Kidney capillary endothelial cell (primary cell): Measurements from ENCODE around the gene KRTDAP.
"Not testable (repeated sequence)": the region's sequence is repeated elsewhere in the genome, so short reads cannot be mapped to it uniquely, and the experiment has no call there.

ENCODE experiments used
- DNase-seq: peaks from one replicate; pipeline ENCODE4 v3.0.0-alpha.2; 2018; ENCODE audit warnings: low spot score

Gene KRTDAP

DNA sequence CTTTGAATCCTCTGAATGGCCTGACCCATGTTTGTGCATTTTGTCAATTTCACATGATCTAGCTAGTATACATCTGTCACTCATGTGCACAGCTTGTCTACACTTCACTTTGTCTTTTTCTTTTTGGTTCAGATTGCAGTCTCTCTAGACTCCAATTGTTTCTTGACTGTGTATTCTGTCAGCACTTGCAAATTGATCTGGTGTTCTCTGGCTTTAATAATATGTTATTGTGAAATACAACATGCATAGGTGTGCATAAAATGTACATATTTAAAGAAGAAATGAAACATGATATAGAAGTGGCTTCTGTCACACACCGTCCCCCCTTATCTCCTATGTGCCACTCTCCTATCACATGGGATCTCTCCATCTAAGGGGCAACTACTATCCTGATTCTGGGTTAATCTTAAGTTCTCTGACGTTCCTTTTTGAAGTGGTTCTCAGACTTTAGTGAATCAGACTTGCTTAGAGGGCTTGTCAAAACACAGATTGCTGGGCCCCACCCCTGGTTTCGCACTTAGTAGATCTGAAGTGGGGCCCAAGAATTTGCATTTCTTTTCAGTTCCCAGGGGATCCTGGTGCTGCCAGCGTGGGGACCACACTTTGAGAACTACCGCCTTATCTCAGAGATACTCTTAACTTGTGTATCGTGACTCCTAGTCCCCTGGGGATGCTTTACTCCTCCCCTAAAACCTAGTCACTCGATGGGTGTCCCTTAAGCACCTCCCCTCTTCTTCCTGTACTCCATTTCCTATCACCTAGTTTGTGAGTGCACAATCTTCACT lies 5.8 kb downstream of the KRTDAP start:
- no peak for DNase-seq

DNA sequence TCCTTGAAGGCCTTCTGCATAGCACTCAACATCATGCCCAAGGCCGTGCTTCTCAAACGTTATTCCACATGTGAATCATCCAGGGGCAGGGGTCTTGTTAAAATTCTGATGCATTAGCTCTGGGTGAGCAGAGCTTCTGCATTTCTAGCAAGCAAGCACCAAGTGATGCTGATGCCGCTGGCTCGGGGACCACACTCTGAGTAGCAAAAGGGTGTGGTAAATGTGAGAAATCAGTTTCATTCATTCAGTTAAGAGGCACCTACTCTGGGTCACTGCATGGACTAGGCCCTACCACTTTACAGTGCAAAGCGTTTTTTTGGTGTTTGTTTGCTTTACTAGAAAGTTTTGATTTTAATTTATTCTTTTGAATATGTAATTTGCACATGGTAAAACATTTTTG lies 7.2 kb downstream of the KRTDAP start:
- DNase-seq, result no peak

DNA sequence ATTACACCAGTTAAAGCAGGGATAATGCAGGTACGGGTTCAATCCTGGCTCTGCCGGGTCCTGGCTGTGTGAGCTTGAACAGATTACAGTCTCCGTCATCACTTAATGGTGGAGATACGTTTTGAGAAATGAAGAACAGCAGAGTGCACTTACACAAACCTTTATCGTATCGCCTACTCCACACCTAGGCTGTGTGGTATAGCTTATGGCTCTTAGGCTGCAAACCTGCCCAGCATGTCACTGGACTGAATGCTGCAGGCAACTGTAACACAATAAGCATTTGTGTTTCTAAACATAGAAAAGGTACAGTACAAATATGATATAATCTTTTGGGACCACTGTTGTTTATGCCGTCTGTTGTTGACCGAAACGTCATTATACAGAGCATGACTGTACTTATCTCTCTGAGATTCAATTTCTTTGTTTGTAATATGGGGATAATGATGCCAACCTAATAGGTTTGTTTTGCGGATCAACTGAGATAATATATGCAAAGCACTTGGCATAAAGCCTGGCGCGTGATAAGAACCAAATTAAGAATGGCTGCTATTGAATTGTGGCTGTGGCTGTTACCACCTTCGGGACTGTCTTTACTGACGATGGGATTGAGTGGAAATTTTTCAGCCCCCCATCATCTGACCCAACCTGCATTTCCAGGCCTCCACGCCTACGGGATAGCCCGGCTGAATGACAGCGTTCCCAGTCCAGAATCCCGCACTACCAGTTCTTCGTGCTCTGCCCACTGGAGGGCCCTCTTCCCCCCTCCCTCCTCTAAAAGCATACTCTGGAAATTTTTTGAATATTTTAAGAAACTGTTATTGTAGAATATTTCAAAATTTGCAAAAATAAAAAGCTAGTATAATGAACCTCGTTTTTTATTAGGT lies 11.2 kb downstream of the KRTDAP start:
- no peak for DNase-seq

DNA sequence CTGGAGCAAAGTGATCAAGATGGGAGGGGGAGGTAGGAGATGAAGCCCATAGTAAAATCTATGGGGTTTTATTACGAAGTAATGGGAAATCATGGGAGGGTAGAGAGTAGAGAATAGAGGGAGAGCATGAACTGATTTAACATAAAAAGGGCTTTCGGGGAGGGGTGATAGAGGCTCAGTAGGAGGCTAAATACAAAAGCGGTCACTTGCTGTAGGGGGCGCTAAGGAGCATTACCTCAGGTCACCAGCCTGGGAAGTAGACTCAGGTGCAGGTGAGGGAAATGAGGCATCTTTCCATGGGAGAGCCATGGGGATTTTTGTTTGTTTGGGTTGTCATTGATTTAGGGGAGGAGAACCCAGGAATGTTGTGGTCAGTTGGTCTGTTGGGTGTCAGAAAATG lies 14.1 kb downstream of the KRTDAP start:
- DNase-seq, result no peak

DNA sequence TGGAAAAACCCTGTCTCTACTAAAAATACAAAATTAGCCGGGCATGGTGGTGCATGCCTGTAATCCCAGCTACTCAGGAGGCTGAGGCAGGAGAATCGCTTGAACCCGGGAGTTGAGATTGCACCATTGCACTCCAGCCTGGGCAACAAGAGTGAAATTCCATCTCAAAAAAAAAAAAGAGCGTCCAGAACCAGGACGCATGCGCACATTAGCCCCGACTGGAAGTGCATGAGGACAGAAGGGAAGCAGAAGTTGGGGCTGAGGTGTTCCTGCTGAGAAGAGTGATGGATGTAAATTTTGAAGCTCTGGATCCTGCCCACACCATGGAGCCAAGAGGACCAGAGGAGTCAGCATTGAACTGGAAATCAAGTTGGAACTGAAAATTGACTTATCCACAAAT lies 15.7 kb downstream of the KRTDAP start:
- DNase-seq, result not testable (repeated sequence)

DNA sequence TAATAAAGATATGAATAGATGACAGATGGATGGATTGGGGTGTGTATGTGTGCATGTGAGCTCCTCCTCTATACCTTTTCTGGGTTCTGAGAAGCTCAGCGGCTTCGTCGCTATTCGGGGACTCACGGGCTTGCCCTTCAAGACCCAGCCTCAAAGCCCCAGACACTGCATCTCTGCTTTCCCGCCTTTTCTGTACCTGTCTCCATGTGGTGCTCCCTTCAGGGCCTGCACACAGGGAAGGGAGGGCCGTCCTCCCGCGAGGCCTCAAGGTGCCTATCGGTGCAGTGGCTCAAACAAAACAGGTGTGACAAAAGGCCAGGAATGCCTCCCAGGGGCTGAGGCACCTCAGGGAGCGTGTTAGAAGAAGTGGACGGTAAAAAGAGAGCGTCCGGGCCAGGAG lies 16.2 kb downstream of the KRTDAP start:
- no peak for DNase-seq

DNA sequence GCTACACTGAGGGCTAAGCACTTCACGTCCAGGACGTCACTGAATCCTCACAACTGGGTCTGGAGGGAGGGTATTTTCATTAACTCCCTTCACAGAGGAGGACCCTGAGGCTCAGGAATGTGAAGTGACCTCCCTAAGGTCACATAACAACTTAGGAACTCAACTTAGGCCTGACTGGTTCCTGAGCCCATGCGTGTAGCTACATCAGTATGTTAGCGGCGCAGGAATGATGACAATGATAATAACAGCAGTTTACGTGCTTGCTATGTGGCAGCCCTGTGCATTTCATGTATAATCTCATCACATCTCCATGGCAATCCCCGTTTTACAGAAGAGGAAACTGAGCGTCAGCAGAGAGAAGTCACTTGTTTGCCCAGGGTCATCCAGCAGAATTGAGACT lies 18.3 kb downstream of the KRTDAP start:
- DNase-seq, result no peak

DNA sequence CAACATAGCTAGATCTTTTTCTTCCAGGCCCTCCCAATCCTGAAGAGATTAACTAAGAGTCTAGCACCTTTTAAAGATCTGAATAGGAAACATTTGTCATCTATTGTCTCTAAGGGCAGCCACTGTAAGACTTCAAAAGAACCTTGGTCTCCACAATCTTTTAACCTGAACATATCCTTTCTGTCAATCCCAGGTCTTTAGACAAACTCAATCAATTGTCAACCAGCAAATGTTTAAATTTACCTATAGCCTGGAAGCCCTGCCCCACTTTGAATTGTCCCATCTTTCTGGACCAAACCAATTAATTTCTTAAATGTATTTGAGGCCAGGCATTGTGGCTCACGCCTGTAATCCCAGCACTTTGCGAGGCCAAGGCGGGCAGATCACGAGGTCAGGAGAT lies 19.2 kb downstream of the KRTDAP start:
- DNase-seq, result not testable (repeated sequence)

DNA sequence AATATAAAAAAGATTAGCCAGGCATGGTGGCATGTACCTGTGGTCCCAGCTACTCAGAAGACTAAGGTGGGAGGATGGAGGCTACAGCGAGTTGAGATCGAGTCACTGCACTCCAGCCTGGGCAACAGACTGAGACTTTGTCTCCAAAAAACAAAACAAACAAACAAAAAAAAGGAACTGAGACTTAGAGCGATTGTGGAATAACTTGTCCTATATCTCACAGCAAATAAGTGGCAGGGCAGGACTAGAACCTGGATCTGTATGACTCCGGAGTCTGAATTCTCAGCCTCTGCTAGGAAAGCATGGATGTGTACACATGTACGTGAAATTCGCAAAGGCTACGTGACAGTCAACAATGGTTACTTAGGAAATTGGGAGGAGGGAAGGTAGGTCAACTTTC lies 20.1 kb downstream of the KRTDAP start:
- DNase-seq, result no peak

DNA sequence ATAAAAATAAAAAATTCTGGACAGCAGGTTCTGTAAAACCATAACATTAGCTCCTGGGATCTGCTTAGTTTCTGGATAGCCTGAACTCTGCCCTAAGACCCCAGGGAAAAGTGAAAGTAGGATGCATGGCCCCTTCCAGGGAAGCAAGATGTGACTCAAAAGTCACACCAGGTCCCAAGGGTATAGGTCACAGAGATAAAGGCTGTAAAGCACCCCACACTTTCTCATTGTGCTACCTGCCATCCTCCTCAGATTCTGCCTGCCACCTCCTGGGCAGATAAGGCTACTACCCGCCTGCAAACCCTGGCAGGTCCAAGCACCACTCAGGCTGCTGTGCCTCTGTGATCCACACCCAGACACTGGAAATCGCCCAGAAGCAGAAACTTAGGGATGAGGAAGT lies 21.6 kb downstream of the KRTDAP start:
- DNase-seq, result peak; percentile 42

DNA sequence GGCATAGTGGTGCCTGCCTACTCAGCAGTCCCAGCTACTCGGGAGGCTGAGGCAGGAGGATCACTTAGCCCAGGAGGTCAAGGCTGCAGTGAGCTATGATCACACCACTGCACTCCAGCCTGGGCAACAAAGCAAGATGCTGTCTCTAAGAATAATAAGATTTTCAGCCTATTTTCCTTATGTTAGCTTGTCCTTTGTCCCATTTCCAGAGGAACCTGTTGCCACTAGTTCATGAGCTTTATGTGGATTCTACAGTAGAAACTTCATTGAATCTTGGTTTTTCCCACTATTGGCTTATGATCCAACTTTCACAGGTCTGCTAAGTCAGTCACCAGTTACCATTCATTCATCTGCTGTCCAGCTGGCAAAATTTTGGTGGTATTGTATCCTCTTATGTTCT lies 24.0 kb downstream of the KRTDAP start:
- DNase-seq, result no peak

DNA sequence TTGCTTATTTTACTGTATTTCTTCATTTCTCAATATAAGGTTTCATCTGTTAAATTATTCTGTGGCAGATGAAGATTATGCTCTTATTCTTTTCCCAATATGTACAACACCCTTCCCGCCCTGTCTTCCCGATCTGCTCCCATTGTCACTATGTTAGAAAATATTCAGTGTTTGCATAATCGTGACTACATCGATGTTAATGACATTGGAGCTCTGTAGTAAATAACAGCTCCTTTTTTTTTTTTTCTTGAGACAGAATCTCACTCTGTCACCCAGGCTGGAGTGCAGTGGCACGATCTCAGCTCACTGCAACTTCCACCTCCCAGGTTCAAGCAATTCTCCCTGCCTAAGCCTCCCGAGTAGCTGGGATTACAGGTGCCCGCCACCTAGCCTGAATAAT lies 27.3 kb downstream of the KRTDAP start:
- not testable (repeated sequence) for DNase-seq

DNA sequence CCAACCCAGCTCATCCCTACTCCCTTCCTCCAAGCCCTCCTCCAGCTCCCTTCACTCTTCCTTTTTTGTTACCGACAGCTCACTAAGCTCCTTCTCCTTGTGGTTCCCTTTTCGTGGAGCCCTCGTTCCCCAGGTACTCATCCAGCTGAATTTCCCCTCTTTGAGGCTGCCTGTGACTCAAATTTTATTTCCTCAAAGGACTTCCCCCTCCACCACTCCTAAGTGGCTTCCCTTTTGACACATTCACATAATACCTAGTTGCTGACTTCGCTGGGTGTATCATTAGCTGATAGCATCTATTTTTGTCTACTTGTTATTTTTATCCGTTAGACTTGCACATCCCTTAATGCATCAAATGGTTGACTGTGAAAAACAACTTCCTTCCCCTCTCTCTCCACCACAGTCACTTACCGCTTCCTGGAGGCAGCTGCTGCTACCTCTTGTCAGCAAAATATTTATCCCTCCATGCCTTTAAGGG lies 27.7 kb downstream of the KRTDAP start:
- peak; percentile 44 for DNase-seq

DNA sequence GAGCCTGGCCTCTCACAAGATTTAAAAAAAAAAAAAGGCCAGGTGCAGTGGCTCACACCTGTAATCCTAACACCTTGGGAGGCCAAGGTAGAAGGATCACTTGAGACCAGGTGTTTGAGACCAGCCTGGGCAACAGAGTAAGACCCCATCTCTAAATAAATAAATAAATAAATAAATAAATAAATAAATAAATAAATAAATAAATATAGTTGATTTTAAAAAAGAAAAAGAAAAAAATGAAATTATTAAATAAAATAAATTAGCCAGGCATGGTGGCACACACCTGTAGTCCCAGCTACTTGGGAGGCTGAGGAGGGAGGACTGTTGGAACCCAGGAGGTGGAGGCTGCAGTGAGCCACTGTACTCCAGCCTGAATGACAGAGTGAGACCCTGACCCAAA lies 28.5 kb downstream of the KRTDAP start:
- not testable (repeated sequence) for DNase-seq

DNA sequence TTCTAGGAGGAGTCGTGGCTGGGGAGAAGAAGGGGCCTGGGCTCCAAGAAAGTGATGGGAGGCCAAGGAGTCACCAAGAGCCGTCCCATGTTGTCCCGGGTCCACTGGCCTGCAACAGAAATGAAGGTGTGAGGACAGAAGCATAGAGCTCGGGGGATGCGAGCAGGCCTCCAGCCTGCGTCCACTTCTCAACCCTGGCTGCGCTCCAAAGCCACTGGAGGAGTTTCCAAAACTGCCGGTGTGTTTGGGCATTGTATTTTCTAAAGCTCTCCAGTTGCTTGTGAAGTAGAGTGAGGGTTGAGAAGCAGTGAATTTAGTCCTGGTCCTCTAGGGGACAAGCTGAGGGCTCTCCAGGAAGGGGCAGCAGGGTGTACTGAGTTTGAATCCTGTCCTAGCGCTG lies 29.2 kb downstream of the KRTDAP start:
- no peak for DNase-seq

DNA sequence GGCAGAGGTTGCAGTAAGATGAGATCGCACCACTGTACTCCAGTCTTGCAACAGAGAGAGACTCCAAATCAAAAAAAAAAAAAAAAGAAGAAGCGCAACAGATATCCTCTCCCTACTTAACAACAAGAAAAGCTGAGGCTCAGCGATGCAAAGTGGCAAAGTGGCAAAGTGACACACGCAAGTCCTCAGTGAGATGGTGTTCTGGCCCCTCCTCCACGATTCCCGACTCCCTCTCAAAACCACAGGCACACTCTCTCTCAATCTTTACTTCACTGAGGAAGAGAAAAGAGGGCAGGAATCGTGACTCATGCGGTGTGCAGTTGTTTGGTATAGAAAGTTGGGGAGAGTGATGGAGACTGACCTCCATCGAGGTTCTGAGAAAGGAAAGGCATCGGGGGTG lies 29.7 kb downstream of the KRTDAP start:
- DNase-seq, result no peak

DNA sequence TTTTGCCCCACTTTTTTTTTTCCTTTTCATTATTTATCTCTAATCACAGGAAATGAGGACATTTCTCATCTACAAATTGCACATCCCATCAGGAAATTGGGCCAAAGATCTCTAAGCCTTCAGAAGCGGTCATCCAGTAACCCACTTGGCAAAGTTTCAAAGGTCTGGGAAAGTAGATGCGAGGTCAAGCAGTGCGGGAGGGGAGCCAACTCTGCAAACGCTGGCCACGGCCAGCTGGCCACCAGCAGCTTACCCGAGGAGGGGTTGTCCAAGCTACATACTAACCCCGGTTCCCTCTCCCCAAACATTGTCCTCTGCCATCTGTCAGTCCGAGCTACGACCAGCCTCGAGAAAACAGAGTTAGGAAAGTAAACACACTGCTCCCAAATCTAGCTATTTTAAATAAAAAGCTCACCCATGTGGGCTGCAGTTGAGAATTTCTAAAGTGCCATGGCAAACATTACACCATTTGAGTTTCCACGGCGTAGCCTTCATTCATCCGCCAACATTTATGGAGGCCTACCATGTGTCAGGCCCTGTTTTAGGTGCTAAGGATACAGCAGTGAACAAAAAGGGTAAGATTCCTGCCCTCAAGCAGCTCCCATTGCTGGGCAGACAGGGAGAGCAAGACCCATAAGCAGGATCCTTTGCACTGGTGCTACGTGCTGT lies 30.7 kb downstream of the KRTDAP start:
- no peak for DNase-seq

DNA sequence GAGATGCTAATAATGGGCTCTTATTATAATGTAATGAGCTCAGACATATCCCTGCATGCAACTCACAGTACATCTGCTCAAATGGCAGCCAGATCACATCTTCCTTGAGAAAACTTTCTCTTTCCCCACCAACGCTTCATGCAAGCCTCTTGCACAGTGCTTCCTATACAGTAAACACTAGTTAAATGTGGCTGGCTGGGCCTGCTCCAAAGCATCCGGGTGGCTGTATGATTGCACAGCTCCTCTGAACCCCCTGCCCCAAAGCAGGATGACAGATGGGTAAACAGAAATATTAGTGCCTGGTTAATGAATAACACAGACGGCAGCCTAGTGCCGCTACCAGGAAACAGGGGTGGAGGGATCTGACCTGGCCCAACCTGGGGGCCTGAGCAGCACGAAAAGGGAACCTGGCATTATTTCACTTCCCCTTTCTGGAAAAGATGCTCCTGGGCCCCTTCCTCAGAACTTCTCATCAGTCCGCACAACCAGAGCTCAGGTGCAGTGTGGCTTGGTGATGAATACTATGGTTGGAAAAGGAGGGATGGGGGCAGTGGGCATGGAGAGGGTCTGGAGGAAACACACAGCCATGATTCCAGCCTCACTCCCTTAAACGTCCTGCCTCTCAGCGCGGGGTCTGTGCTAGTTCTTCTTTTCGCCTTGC lies 31.4 kb downstream of the KRTDAP start:
- DNase-seq, result no peak

DNA sequence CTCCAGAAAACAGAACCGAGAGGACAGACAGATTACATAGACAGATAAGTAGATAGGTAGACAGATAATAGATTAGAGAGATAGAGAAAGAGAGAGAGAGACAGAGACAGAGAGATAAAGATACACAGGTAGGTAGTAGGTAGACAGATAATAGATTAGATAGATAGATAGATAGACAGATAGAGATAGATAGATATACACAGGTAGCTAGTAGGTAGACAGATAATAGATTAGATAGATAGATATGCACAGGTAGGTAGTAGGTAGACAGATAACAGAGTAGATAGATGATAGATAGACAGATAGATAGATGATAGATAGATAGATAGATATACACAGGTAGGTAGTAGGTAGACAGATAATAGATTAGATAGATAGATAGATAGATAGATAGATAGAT lies 32.1 kb downstream of the KRTDAP start:
- DNase-seq, result no peak

DNA sequence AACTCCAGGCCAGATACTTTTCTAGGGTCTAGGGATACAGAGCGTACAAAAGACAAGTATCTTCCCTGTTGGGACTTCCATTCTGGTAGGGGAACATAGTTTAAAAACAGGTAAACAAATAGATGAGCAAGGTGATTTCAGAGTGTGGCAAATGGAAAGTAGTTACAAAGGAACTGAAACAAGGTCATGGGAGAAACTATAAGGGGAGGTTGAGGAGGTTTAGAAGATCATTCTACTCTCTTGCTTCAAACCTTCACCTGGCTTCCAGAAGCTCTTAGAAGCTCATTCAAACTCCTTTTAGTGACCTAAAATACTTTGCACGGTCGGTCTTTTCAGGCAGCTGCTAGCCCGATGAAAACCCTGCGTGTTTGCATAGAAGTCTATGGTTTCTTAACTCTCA lies 33.1 kb downstream of the KRTDAP start:
- no peak for DNase-seq

DNA sequence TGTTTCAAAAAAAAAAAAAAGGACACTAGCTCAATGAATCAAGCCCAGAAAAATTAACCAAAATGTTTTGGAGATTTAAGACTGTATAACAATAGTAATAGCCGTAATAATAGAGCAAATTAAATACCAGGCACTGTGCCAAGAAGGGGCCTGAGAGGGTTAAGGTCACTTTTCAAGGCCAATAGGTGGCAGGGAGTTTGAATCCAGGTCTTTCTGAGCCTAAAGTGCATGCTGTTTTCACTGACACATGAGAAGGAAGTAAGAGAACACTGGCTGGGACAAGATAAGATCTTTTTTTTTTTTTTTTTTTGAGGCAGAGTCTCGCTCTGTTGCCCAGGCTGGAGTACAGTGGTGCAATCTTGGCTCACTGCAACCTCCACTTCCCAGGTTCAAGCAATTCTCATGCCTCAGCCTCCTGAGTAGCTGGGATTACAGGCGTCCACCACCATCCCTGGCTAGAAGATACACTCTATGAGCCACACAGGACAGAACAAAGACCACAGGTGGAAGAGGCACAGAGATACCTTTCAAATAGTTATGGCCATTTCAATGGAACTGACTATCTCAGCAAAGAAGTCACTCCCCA lies 34.6 kb downstream of the KRTDAP start:
- DNase-seq, result no peak

DNA sequence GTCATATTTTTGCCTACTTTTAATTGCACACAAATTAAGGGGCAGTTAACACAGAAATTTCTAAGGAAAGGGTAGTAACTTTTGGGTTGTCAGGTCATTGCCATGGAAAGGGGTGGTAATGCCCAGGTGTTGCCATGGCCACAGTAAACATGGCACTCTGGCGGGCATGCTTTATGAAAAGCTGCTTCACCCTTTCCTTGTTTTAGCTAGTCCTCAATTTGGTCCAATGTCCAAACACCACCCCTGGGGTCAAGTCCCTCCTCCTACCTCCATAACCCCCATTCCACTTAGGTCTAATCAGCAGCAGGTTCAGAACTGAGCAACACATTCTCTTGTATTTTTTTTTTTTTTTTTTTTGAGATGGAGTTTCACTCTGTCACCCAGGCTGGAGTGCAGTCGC lies 35.6 kb downstream of the KRTDAP start:
- DNase-seq, result no peak
